Skeletal muscle cell (primary cell): ENCODE data around the gene SMIM44.

Source experiments
- DNase-seq: peaks from one replicate; pipeline ENCODE4 v3.0.0-alpha.2; 2010; ENCODE audit warnings: low read depth
- H3K4me3 ChIP-seq: 2 replicates; pipeline ENCODE4 v1.5.1; 2011; ENCODE audit warnings: low read depth, mild to moderate bottlenecking, control low read depth, low read length, moderate library complexity

The SMIM44 gene

GRCh38 chr19:3481241-3482090, 1.8 kb downstream of the SMIM44 start:
- no peak overlapping the region for H3K4me3 ChIP-seq

DNA sequence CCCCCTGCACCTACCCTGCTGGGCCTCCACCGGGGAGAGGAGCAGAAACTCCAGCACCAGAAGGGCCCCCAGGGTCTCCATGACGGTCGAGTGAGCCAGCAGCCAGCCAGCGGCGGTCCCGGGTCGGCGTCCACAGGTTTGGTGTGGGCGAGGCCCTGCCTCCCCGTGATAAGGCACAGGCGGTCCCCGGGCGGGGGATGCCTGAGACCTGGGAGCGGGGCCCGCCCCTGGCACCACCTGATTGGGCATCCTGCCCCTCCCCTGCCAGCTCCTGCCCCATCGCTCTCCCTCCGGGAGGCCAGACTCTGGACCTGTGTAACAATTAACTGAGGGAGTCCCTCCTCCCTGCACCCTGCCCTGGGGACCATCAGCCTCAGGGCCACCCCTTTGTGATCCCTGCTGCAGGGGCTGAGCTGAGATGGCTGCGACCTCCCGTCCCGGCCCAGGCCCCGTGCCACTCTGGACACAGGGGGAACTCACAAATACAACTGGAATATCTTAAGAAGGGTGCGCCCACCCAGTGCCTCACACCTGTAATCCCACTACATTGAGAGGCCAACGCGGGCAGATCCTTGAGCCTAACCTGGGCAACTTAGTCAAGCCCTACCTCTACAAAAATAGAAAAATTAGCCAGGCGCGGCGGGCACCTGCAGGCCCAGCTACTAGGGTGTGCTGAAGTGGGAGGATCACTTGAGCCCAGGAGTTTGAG, 2.7 kb downstream of the SMIM44 start, which contains the start of gene SMIM24:
Gene SMIM24 (minus strand): TSS at position 143 of the 709 bp plus-strand sequence. CDS start 62 bp downstream, at position 81.
- DNase-seq, result no peak
- H3K4me3 ChIP-seq, result no peak within 1 kb of the TSS

More at GRCh38 chr19:3481241-3482090, 1.8 kb downstream of the SMIM44 start:
- DNase-seq, result no peak

GRCh38 chr19:3479834-3480215, 3.4 kb downstream of the SMIM44 start:
- no peak for DNase-seq
- H3K4me3 ChIP-seq, result no peak overlapping the region

DNA sequence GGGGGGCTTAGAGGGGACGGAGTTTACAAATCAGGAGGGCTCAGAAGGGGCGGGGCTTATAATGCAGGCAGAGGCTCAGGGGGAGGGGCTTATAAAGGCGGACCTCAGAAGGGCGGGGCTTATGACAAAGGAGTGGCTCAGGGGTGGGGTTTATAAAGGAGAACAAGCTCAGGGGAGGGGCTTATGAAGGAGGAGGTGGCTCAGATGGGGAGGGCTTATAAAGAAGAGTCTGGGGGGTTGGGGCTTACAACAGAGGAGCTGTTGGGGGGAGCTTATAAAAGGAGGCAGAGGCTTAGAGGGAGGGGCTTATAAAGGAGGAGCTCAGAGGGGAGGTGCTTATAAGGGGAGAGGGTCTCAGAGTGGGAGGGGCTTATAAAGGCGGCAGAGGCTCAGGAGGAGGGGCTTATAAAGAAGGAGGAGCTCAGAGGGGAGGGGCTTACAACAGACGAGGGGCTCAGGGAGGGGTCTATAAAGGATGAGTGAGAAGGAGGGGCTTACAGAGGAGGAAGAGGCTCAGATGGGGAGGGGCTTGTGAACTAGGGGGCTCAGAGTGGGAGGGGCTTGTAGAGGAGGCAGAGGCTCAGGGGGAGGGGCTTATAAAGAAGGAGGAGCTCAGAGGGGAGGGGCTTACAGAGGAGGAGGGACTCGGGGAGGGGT, 3.9 kb downstream of the SMIM44 start:
- H3K4me3 ChIP-seq, result no peak overlapping the region
- DNase-seq, result no peak

- no peak for DNase-seq
- no peak overlapping the region for H3K4me3 ChIP-seq
Observed at GRCh38 chr19:3478409-3479176, 4.6 kb downstream of the SMIM44 start.

DNA sequence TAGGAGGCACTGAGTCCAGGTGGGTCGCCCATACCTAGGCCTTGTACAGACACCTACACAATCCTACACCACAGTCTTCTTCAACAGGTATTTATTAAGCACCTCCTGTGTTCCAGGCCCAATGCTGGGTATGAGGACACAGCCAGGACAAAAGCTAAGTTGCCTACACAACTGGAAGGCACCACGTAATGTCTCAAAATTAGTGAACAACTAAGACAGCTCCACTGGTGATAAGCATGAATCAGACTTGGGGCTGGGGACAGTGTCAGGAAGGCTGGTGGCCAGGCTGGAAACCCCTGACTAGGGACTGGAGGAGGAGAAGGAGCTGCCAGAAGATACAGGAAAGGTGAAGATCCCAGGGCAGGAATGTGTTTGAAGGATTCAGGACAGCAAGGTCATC, 5.3 kb downstream of the SMIM44 start:
- no peak overlapping the region for H3K4me3 ChIP-seq
- DNase-seq, result no peak

DNA sequence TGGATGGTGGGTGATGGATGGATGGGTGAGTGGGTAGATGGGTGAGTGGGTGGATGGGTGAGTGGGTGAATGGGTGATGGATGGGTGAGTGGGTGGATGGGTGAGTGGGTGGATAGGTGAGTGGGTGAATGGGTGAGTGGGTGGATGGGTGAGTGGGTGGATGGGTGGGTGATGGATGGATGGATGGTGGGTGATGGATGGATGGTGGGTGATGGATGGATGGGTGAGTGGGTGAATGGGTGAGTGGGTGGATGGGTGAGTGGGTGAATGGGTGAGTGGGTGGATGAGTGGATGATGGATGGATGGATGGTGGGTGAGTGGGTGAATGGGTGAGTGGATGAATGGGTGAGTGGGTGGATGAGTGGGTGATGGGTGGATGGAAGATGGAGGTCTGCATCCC, 5.7 kb downstream of the SMIM44 start:
- DNase-seq, result no peak
- H3K4me3 ChIP-seq, result no peak overlapping the region

DNA sequence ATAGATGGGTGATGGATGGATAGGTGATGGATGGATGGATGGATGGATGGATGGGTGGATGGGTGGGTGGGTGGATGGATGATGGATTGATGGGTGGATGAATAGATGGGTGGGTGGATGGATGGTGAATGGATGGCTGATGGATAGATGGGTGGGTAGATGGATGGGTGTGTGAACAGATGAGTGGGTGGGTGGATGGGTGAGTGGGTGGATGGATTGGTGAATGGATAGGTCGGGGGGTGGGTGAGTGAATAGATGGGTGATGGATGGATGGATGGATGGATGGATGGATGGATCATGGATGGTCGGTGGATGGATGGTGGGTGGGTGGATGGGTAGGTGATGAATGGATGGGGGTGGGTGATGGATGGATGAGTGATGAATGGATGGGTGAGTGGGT, 6.4 kb downstream of the SMIM44 start:
- no peak overlapping the region for H3K4me3 ChIP-seq
- no peak for DNase-seq

DNA sequence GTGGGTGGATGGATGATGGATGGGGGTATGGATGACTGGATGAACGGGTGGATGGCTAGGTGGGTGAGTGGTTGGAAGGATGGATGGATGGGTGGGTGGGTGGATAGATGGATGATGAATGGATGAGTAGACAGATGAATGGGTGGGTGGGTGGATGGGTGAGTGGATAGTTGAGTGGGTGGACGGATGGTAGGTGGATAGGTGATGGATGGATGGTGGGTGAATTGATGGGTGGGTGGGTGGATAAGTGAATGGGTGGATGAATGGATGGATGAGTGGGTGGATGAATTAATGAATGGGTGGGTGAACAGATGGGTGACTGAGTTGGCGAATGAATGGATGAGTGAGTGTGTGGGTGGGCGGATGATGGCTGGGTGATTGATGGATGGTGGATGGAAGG, 7.8 kb downstream of the SMIM44 start:
- DNase-seq, result no peak
- H3K4me3 ChIP-seq, result no peak overlapping the region

DNA sequence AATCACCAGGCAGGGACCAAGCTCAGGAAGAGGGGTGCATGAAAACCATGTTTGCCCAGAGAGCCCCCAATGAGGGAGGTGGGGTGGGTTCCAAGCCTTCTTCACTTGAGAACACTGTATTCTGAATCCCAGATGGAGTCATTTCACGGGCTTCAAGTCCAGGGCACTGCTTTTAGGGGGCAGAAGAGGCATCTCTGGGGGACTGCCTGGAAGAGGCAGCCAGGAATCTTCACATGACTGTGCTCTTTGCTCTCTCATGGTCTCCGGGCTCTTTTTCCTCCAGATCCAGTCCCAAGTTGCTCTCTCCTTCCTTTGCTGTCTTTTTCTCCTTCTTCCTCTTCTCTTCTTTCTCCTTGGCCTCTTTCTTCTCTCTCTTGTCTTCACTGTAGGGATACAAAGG, 8.6 kb downstream of the SMIM44 start:
- DNase-seq, result no peak
- H3K4me3 ChIP-seq, result no peak overlapping the region

GRCh38 chr19:3474010-3474409, 9.2 kb downstream of the SMIM44 start:
- DNase-seq, result no peak
- H3K4me3 ChIP-seq, result no peak overlapping the region

DNA sequence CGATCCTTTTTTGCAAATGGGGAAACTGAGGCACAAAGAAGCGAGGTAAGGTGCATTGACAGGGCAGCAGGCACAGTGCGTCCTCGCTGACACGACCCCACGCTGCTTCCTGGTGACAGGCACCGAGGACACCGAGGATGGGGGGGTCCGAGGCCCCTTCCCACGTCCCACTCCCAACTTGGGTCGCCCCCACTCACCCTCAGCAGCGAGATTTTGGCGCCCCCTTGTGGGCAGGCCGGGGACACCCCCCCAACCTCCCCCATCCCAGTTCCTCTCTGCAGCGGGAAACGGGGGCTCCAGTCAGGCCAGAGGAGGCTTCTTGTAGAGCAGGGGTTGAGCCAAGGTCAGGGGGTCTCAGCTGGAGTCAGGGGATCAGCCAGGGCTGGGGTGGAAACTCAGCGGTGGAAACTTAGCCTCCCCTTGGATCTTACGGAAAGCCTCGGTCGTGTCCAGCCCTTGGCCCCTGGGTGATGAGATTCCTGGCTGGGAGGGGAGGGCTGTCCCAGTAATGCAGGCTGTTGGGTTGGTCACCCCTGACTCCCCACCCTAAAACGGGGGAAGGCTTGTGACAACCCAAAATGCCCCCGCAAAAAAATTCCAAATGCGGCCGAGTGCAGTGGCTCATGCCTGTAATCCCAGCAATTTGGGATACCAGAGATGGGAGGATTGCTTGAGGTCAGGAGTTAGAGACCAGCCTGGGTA, 11.1 kb downstream of the SMIM44 start:
- no peak for DNase-seq
- H3K4me3 ChIP-seq, result no peak overlapping the region

GRCh38 chr19:3470500-3471128, 12.6 kb downstream of the SMIM44 start:
- no peak overlapping the region for H3K4me3 ChIP-seq
- no peak for DNase-seq

DNA sequence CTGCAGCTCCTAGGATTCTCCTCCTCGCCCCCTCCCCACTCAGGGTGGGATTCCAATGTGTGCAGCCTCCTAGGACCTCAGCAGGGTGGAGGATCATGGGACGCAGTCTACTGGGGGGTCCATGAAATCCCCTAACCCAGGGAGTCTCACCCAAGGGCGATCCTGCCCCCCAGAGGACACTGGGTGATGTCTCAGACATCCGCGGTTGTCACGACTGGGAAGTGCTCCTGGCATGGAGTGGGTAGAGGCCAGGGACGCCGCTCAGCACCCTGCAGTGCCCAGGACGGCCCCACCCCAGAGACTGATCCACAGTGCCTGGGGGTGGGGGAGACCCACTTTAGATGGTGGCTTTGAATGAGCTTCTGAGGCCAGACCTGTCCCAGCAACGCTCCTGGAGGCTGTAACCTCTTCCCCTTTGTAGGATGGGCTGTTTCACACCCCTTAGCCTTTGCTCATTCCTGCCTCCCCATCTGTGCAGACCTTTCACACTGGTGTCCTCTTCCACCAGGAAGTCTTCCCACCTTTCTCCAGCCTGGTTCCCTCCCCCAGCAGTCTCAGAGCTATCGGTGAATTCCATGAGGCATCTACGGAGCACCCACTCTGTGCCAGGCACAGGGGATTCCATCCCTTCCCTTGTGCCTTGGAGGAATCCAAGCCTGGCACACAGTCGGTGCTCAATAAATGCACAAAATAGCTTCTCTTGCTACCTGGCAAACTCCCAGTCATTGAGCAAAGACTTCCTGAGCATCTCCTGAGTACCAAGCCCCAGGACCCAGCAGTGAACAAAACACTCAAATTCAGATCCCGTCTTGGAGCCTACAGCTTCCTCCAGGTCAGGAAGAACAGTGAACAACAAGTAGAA, 13.4 kb downstream of the SMIM44 start:
- H3K4me3 ChIP-seq, result no peak overlapping the region
- DNase-seq, result no peak

- no peak overlapping the region for H3K4me3 ChIP-seq
- DNase-seq, result no peak
Observed at GRCh38 chr19:3468211-3468610, 15.0 kb downstream of the SMIM44 start.

GRCh38 chr19:3467437-3468198, 15.6 kb downstream of the SMIM44 start:
- DNase-seq, result no peak
- no peak overlapping the region for H3K4me3 ChIP-seq

DNA sequence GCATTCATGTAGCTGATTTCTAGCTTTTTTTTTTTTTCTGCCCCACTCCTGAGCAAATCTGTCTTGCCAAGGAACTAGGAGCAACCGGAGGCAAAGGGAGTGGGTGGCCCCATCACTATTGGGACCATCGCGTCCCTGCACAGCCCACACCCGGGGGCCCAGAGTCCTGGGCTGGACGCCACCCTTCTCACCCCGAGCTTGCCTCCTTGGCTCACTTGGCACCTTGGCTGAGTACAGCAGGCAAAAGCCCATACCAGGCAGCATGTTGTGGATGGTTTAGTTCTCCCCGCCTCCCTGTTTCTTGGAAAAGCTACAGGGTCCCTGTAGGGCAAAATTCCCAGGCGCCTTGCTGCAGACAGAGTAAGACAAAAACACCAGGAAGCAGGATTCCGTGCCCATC, 16.6 kb downstream of the SMIM44 start:
- no peak for DNase-seq
- no peak overlapping the region for H3K4me3 ChIP-seq
